WERI-Rb-1 (cell line): Measurements from ENCODE around the gene KCNK17.
A peak's percentile ranks its signal among the peaks of the same experiment; 100 is the strongest.

ENCODE experiments used
- DNase-seq: peaks from one replicate; pipeline ENCODE4 v3.0.0-alpha.2; 2020
- H3K27ac ChIP-seq: fragments of 250-450 bp; sonication (Bioruptor Pico); 2 replicates; pipeline ENCODE4 v1.5.1; 2020; ENCODE audit warnings: mild to moderate bottlenecking, moderate library complexity
- H3K27me3 ChIP-seq: fragments of 250-450 bp; sonication (Bioruptor Pico); 2 replicates; pipeline ENCODE4 v1.5.1; 2021; ENCODE audit warnings: mild to moderate bottlenecking, low read depth, moderate library complexity; ENCODE audit not compliant: insufficient read depth, severe bottlenecking
- H3K36me3 ChIP-seq: fragments of 250-450 bp; sonication (Bioruptor Pico); 2 replicates; pipeline ENCODE4 v1.5.1; 2020; ENCODE audit warnings: mild to moderate bottlenecking, moderate library complexity
- H3K4me3 ChIP-seq: 2 replicates; pipeline ENCODE4 v1.5.1; 2011; ENCODE audit warnings: low read depth, mild to moderate bottlenecking, control low read depth, low read length
- H3K9me3 ChIP-seq: fragments of 250-450 bp; sonication (Bioruptor Pico); 2 replicates; pipeline ENCODE4 v1.5.1; 2021; ENCODE audit warnings: mild to moderate bottlenecking, moderate library complexity; ENCODE audit not compliant: severe bottlenecking
- TF ChIP-seq, protein P1 (sequence below): IDR thresholded peaks from 2 replicates; pipeline ENCODE4 v1.5.1; 2011; ENCODE audit warnings: low read depth, mild to moderate bottlenecking, control low read depth, inconsistent platforms, low read length

KCNK17 gene

DNA sequence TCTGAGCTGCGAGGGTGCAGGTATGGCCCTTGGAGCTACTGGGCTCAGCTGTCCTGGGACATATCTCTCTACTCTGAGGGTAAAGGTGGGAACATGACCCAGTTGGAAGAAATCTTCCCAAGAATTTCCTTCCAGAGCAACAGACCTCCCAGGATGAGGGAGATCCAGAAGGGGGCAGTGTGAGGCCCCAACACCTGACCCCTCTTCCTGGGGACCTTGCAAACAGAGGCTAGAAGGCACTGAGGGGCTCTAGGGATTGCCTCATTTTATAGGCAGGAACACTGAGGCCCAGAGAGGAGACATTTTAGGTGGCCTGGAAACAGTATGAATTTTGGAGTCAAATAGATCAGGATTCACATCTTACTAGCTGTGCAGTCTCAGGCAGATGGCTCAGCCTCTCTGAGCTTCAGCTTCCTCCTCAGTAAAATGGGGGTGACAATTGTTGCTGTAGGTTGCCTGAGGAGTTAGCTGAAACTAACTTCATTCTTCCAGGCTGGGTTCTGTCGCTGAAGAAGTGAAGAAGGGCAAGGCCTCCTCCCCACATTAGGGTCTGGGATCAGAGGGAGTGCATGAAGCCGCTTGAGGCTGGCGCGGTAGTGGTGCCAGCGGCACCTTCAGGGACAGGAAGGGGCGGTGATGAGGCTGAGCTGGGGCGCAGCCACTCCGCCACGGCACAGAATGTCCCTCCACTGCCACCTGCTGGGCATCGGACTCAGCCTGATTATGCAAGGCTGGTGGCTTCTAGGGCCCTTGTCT, 11.4 kb downstream of the KCNK17 start:
- no peaks in the 10 kb centered on the region for H3K27me3 ChIP-seq
- H3K9me3 ChIP-seq: no peaks in the 10 kb centered on the region
- H3K27ac ChIP-seq: no peak overlapping the region
- TF ChIP-seq, protein P1, sequence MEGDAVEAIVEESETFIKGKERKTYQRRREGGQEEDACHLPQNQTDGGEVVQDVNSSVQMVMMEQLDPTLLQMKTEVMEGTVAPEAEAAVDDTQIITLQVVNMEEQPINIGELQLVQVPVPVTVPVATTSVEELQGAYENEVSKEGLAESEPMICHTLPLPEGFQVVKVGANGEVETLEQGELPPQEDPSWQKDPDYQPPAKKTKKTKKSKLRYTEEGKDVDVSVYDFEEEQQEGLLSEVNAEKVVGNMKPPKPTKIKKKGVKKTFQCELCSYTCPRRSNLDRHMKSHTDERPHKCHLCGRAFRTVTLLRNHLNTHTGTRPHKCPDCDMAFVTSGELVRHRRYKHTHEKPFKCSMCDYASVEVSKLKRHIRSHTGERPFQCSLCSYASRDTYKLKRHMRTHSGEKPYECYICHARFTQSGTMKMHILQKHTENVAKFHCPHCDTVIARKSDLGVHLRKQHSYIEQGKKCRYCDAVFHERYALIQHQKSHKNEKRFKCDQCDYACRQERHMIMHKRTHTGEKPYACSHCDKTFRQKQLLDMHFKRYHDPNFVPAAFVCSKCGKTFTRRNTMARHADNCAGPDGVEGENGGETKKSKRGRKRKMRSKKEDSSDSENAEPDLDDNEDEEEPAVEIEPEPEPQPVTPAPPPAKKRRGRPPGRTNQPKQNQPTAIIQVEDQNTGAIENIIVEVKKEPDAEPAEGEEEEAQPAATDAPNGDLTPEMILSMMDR: peak; percentile 100
- 0 out of 2 replicates have a peak overlapping the region, but pooled peaks have one; percentile 13 for H3K4me3 ChIP-seq
- no peaks in the 10 kb centered on the region for H3K36me3 ChIP-seq
- peak; percentile 96 for DNase-seq

DNA sequence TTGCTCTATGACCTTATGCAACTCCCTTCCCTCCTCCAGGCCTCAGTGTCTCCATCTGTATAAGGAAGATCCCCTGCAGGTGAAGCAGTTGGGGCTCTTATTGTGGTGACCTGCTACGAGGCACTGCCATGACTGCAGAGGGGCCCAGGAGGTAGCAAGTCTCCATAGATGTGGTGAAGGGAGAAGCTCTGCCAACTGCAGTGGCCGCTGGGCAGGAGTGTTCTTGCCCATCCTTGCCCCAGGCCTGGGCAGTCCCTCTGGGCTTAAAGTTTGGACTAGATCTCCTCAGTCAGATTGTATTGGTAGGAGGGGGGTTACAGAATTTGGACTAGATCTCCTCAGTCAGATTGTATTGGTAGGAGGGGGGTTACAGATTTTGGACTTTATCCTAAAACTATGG, 12.2 kb downstream of the KCNK17 start:
- Histone ChIP-seq H3K27ac (no peak overlapping the region), H3K36me3 (no peaks in the 10 kb centered on the region), H3K27me3 (no peaks in the 10 kb centered on the region), H3K4me3 (no peak overlapping the region), H3K9me3 (no peaks in the 10 kb centered on the region)
- no peak for DNase-seq
- TF ChIP-seq, protein P1: no peak

DNA sequence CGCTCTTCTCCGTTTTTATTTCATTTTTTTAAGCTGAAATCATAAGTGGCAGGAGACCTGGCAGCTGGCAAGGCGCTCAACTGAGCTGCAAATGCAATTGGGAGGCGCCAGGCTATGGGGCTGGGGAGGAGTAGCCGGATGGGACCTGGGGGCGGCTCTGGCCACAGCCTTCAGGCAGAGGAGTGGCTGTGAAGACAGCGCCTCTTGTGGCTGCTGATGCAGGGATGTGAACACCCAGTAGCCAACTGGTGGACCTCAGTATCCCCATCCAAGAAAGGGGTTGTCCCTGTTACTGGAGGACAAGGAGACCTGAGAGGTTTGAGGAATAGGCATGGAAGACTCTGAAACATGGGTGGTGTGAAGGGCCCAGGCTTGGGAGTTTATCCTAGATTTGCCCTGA, 12.6 kb downstream of the KCNK17 start:
- DNase-seq: peak; percentile 49
- no peak overlapping the region for H3K27ac ChIP-seq
- no peaks in the 10 kb centered on the region for H3K9me3 ChIP-seq
- H3K4me3 ChIP-seq: no peak overlapping the region
- no peaks in the 10 kb centered on the region for H3K36me3 ChIP-seq
- TF ChIP-seq, protein P1: peak; percentile 66
- H3K27me3 ChIP-seq: no peaks in the 10 kb centered on the region

DNA sequence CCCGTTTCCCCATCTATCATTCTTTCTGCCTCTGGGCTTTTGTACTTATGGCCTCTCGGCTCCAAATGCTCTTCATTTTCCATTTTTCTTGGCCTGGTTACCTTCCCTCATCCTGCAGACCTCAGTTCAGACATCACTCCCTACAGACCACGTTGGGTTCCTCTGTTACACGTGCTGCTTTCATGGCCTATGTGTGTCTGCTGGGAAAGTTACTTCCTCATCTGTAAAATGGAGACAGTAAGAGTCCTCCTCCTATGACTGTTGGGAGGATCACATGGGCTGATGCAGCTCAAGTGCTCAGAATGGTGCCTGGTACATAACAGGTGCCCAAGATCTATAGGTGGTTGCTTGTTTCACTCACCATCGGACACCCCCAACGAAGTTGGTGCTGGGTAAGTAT, 13.5 kb downstream of the KCNK17 start:
- H3K9me3 ChIP-seq: no peaks in the 10 kb centered on the region
- no peak overlapping the region for H3K27ac ChIP-seq
- no peaks in the 10 kb centered on the region for H3K36me3 ChIP-seq
- no peak overlapping the region for H3K4me3 ChIP-seq
- TF ChIP-seq, protein P1: no peak
- no peaks in the 10 kb centered on the region for H3K27me3 ChIP-seq
- no peak for DNase-seq

DNA sequence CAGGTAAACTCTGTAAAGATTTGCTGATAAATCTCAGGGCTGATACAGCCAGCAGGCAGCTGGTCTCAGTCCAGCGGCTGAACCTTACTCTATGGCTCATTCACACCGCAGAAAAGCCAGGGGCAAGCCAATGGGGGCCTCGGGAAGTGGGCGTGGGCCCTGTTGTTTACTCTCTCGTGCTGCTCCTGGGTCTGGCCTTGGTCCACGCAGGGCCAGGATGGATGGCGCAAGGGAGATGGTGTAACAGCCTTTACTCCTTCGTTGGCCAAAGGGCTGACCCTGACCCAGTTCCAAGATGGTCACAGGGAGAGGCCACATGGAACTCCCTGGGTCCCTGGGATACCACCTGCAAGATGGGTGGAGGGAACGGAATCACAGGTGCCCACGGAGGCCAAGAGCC, 16.2 kb downstream of the KCNK17 start:
- Histone ChIP-seq H3K27ac (no peak overlapping the region), H3K4me3 (no peak overlapping the region), H3K9me3 (no peaks in the 10 kb centered on the region), H3K36me3 (no peaks in the 10 kb centered on the region), H3K27me3 (no peaks in the 10 kb centered on the region)
- no peak for DNase-seq
- TF ChIP-seq, protein P1: no peak
